HG03060 (cell line): ENCODE data around the gene TRIM4.
"Not testable (repeated sequence)": the region's sequence is repeated elsewhere in the genome, so short reads cannot be mapped to it uniquely, and the experiment has no call there.

Experiments
- ATAC-seq: cut with Tn5 transposase; IDR thresholded peaks from one replicate; pipeline ENCODE4 v1.9.1; 2021; ENCODE audit warnings: low read depth, moderate number of reproducible peaks; ENCODE audit not compliant: unreplicated experiment

Gene TRIM4

GRCh38 chr7:99918959-99919813, at the start of gene TRIM4:
Gene TRIM4, minus strand, starts transcription at chr7:99919530. Its CDS starts 129 bp downstream, at chr7:99919401.
- peak; percentile 82 for ATAC-seq

GRCh38 chr7:99958564-99959227, 39.4 kb upstream of the TRIM4 start:
- no peak for ATAC-seq

GRCh38 chr7:99955247-99955646, 35.9 kb upstream of the TRIM4 start:
- no peak for ATAC-seq

GRCh38 chr7:99954643-99955042, 35.3 kb upstream of the TRIM4 start:
- not testable (repeated sequence) for ATAC-seq

GRCh38 chr7:99953649-99954048, 34.3 kb upstream of the TRIM4 start:
- ATAC-seq = no peak

GRCh38 chr7:99952649-99953048, 33.3 kb upstream of the TRIM4 start:
- not testable (repeated sequence) for ATAC-seq

- ATAC-seq = not testable (repeated sequence)
These were observed 31.5 kb upstream of the TRIM4 start for GRCh38 chr7:99950819-99951218.

- ATAC-seq = no peak
These were observed 30.4 kb upstream of the TRIM4 start for GRCh38 chr7:99949645-99950228.

- no peak for ATAC-seq
These were observed 28.3 kb upstream of the TRIM4 start for GRCh38 chr7:99947608-99948007.

- ATAC-seq = no peak
These were observed 25.3 kb upstream of the TRIM4 start for GRCh38 chr7:99944497-99945070.

GRCh38 chr7:99943641-99944496, 24.5 kb upstream of the TRIM4 start:
- no peak for ATAC-seq

- ATAC-seq = no peak
These were observed 19.0 kb upstream of the TRIM4 start for GRCh38 chr7:99938296-99938695.

- ATAC-seq = not testable (repeated sequence)
These were observed 15.7 kb upstream of the TRIM4 start for GRCh38 chr7:99935009-99935408.

- no peak for ATAC-seq
These were observed 11.0 kb upstream of the TRIM4 start for GRCh38 chr7:99930376-99930775.

GRCh38 chr7:99929730-99930053, 10.4 kb upstream of the TRIM4 start:
- ATAC-seq = no peak

GRCh38 chr7:99928994-99929729, 9.8 kb upstream of the TRIM4 start, which contains the start of gene GJC3:
Gene GJC3, minus strand, starts transcription at chr7:99929620. Its CDS starts 0 bp downstream, at chr7:99929620.
- no peak for ATAC-seq

GRCh38 chr7:99928188-99928587, 8.9 kb upstream of the TRIM4 start:
- ATAC-seq = no peak

- ATAC-seq = no peak
These were observed 8.2 kb upstream of the TRIM4 start for GRCh38 chr7:99927536-99927935.

- ATAC-seq = no peak
These were observed 7.0 kb upstream of the TRIM4 start for GRCh38 chr7:99926321-99926720.

- ATAC-seq = no peak
These were observed 3.9 kb upstream of the TRIM4 start for GRCh38 chr7:99923200-99923599.
